ENCODE measurements around the gene RPS6KA5.

DNA sequence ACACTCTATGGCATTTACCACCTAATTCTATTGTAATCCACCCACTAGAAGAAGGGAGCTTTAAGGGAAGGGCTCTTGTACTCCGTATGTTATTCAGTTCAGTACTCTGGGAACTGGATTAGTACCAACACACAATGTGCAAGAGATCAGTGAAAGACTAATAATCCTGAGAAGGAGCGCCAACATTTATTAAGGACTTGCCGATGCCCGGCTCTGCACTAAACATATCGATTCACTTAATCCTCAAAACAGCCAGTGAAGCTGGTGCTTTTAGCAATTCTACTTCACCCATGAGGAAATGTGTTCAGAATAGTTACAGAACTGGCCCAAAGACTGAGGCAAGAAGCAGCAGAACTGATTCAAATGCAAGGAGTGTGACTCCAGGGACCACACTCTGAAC lies 80.9 kb downstream of the RPS6KA5 start:
- TF ChIP-seq POLR2A (IDR thresholded peaks at IDR 0.05), result no peak
- TF ChIP-seq, protein P1, sequence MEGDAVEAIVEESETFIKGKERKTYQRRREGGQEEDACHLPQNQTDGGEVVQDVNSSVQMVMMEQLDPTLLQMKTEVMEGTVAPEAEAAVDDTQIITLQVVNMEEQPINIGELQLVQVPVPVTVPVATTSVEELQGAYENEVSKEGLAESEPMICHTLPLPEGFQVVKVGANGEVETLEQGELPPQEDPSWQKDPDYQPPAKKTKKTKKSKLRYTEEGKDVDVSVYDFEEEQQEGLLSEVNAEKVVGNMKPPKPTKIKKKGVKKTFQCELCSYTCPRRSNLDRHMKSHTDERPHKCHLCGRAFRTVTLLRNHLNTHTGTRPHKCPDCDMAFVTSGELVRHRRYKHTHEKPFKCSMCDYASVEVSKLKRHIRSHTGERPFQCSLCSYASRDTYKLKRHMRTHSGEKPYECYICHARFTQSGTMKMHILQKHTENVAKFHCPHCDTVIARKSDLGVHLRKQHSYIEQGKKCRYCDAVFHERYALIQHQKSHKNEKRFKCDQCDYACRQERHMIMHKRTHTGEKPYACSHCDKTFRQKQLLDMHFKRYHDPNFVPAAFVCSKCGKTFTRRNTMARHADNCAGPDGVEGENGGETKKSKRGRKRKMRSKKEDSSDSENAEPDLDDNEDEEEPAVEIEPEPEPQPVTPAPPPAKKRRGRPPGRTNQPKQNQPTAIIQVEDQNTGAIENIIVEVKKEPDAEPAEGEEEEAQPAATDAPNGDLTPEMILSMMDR (IDR thresholded peaks at IDR 0.05), result no peak

Measured in breast epithelium (tissue), 3 donors.